ENCODE measurements around the gene GADL1.
A peak's percentile ranks its signal among the peaks of the same experiment; 100 is the strongest.

GADL1 gene

DNA sequence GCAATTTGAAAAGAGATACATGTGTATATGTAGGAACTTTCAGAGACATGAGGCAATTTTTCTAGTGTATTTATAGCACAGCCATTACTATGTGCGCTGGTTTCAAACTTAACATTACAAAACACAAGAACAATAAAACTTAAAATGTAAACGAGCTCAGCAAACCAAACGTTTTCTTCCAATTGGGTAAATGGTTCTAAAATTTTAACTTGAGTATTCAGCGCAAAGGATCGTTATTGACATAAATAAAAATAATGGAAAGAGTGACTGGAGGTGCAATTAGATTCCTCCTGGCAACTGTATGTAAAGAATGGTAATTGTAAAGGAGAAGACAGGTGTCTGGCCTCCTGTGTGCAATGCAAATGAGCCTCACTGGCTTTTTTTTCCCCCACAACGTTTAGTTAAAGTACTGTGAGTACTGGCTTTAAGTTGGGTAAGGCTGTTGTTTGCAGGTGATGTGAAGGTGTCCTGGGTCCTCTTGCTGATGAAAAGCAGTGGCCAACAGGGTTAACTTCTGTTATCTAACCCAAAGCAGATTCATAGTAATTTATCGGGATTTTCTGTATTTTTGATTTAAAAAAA lies 14.1 kb upstream of the GADL1 start (continued):
- TF ChIP-seq ZNF133 (tag by site-specific recombination; IDR thresholded peaks at IDR 0.05), result no peak

- ChIA-PET POLR2A (interaction anchor here (1.0 kb wide), 1 partner anchor 627 kb away, joined by 3 read pairs; the partner anchor contains the start of gene STT3B), CTCF (interaction anchor here (0.5 kb wide), 1 partner anchor 36 kb away, joined by 4 read pairs; no protein-coding TSS in a partner anchor)
- Histone ChIP-seq H3K4me3 (ENCODE audit: low read depth, low read length) (no peak overlapping the region), H3K9me3 (ENCODE audit: control insufficient read depth, insufficient read depth, low read depth, low read length) (no peaks in the 10 kb centered on the region), H3K4me1 (ENCODE audit: control insufficient read depth, insufficient read depth, low read length) (no peaks in the 10 kb centered on the region), H3K27ac (ENCODE audit: extremely low read depth, low read depth, low read length) (no peak overlapping the region), H3K36me3 (ENCODE audit: control insufficient read depth in 2 of 2, insufficient read depth in 1 of 2, low read length in 2 of 2) (no peaks in the 10 kb centered on the region)
- TF ChIP-seq FEZF1 (tag by site-specific recombination; IDR thresholded peaks at IDR 0.05) (0 out of 2 replicates have a peak, but pooled peaks have one; percentile 25), TCF7L2 (IDR thresholded peaks at IDR 0.05; ENCODE audit: borderline replicate concordance, low read depth, low read length) (0 out of 2 replicates have a peak, but pooled peaks have one; percentile 48), RBAK (tag by site-specific recombination; IDR thresholded peaks at IDR 0.05) (no peak)
Observed at GRCh38 chr3:30904996-30905395, 10.5 kb upstream of the GADL1 start.

DNA sequence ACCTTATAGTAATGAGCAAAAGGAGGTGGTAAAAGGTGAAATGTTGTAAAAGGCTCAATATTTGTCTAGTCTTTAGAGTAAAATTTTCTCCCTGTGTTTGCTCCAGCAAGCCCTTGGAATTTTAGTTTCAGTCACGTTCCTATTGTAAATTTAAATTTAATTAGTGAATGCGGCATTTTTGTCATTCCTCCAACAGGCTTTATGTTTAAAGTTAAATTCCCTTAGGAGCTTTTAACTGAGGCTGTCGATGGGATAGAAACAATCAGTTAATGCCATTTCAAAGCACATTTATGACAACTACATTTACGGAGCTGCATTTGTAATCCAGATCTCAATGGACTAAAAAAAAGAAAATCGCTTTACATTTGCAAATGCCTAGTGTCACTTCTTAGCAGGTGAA lies 868 bp upstream of the GADL1 start:
- H3K4me3 ChIP-seq (ENCODE audit: low read depth, low read length), result no peak overlapping the region
- no peaks in the 10 kb centered on the region for H3K4me1 ChIP-seq (ENCODE audit: control insufficient read depth, insufficient read depth, low read length)
- H3K27ac ChIP-seq (ENCODE audit: extremely low read depth, low read depth, low read length), result no peak overlapping the region
- H3K9me3 ChIP-seq (ENCODE audit: control insufficient read depth, insufficient read depth, low read depth, low read length), result no peaks in the 10 kb centered on the region
- CTCF ChIA-PET, result interaction anchor here (1.0 to 1.1 kb wide), 2 partner anchors 9 to 127 kb away, joined by 3 read pairs; no protein-coding TSS in a partner anchor
- TF ChIP-seq ZNF571 (tag by site-specific recombination; IDR thresholded peaks at IDR 0.05), result no peak
- no peak for TF ChIP-seq ZNF423 (tag by site-specific recombination; IDR thresholded peaks at IDR 0.05)
- TF ChIP-seq ZNF48 (tag by site-specific recombination; IDR thresholded peaks at IDR 0.05), result no peak
- TF ChIP-seq ZNF777 (tag by site-specific recombination; IDR thresholded peaks at IDR 0.05; ENCODE audit: borderline replicate concordance), result no peak
- peak; percentile 30; the same call in 1 of the 2 replicates for TF ChIP-seq FEZF1 (tag by site-specific recombination; IDR thresholded peaks at IDR 0.05)
- TF ChIP-seq ZBTB8A (tag by site-specific recombination; IDR thresholded peaks at IDR 0.05), result no peak
- TF ChIP-seq KLF16 (tag by site-specific recombination; IDR thresholded peaks at IDR 0.05), result no peak
- no peak for TF ChIP-seq ZBTB21 (tag by site-specific recombination; IDR thresholded peaks at IDR 0.05)
- TF ChIP-seq ZNF324 (tag by site-specific recombination; IDR thresholded peaks at IDR 0.05), result no peak
- TF ChIP-seq ZEB2 (tag by site-specific recombination; IDR thresholded peaks at IDR 0.05), result no peak
- TF ChIP-seq PRDM6 (tag by site-specific recombination; IDR thresholded peaks at IDR 0.05), result peak; percentile 55; the same call in 1 of the 2 replicates
- TF ChIP-seq WT1 (tag by site-specific recombination; IDR thresholded peaks at IDR 0.05), result peak; percentile 62
- no peak for TF ChIP-seq HOXA7 (CRISPR knock-in tag; IDR thresholded peaks at IDR 0.05; ENCODE audit: borderline replicate concordance)
- TF ChIP-seq IKZF3 (tag by site-specific recombination; IDR thresholded peaks at IDR 0.05), result no peak
- TF ChIP-seq BCL11A (tag by site-specific recombination; IDR thresholded peaks at IDR 0.05; ENCODE audit: low read depth), result no peak
- TF ChIP-seq SP7 (tag by site-specific recombination; IDR thresholded peaks at IDR 0.05), result no peak
- POLR2A ChIA-PET, result no interaction called here
- no peaks in the 10 kb centered on the region for H3K36me3 ChIP-seq (ENCODE audit: control insufficient read depth in 2 of 2, insufficient read depth in 1 of 2, low read length in 2 of 2)

DNA sequence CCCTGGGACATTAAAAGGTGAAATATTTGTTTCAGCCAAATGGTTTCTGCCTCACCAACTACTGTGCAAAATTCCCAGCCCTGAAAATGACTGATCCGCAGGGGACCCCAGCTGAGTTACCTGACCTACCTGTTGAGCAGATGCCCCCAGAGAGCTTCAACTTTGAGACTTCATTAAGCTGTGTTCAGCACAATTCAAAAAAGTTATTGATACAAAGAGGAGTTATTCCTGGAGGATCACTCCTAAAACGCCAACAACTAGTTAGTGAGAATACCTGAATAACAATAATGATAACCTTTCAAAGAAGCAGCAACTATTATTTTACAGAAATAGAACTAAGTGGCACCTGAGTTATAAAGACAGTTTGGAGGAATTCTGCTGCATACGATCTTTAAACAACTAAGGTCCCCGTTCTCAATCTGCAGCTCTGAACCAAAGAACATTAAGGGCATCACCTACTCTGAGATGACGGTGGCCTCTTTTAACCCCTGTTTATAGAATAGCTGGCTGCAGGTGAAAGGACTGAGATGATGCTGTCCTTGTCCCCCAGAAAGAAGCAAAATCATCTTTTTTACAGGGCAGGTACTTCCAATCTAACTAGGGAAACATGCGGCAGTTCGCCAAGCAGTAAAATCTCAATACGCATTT lies 659 bp downstream of the GADL1 start:
- Histone ChIP-seq H3K27ac (ENCODE audit: extremely low read depth, low read depth, low read length) (no peak overlapping the region), H3K4me1 (ENCODE audit: control insufficient read depth, insufficient read depth, low read length) (no peaks in the 10 kb centered on the region), H3K36me3 (ENCODE audit: control insufficient read depth in 2 of 2, insufficient read depth in 1 of 2, low read length in 2 of 2) (no peaks in the 10 kb centered on the region), H3K9me3 (ENCODE audit: control insufficient read depth, insufficient read depth, low read depth, low read length) (no peaks in the 10 kb centered on the region), H3K4me3 (ENCODE audit: low read depth, low read length) (peak overlapping the region; percentile 56; the same call in 1 of the 2 replicates)
- ChIA-PET CTCF (interaction anchor here (0.6 kb wide), 2 partner anchors 177 to 200 kb away, joined by 3 read pairs; no protein-coding TSS in a partner anchor), POLR2A (no interaction called here)
- TF ChIP-seq ZNF175 (tag by site-specific recombination; IDR thresholded peaks at IDR 0.05) (no peak), ZNF792 (tag by site-specific recombination; IDR thresholded peaks at IDR 0.05) (no peak), KLF7 (tag by site-specific recombination; IDR thresholded peaks at IDR 0.05; ENCODE audit: borderline replicate concordance) (no peak), ZFP37 (tag by site-specific recombination; IDR thresholded peaks at IDR 0.05) (no peak), YY1 (tag by site-specific recombination; IDR thresholded peaks at IDR 0.05) (no peak), PRDM4 (tag by site-specific recombination; IDR thresholded peaks at IDR 0.05) (no peak), AEBP2 (tag by site-specific recombination; IDR thresholded peaks at IDR 0.05; ENCODE audit: borderline replicate concordance) (no peak)
